Fibroblast of lung (primary cell): ENCODE measurements around the gene CPN2. TPM values are rescaled to one million over a fixed set of nuclear protein-coding genes. Genes with fewer than 3 reads are reported as not detected.

Experiments
- DNase-seq, 2 donors: peaks; one replicate each; pipeline versions ENCODE4 v3.0.0 to v3.0.0-alpha.2; 2010; ENCODE audit warnings: low read depth in 2 of 2
- H2AFZ ChIP-seq: 2 replicates; pipeline ENCODE4 v1.5.1; 2012; ENCODE audit warnings: low read length, control low read depth, inconsistent platforms
- H3K27ac ChIP-seq: 2 replicates; pipeline ENCODE4 v1.5.1; 2011; ENCODE audit warnings: low read length, control low read depth; ENCODE audit not compliant: insufficient read depth
- H3K27me3 ChIP-seq: 2 replicates; pipeline ENCODE4 v1.5.1; 2011; ENCODE audit warnings: mild to moderate bottlenecking, low read length; ENCODE audit not compliant: control insufficient read depth, insufficient read depth
- H3K36me3 ChIP-seq: 2 replicates; pipeline ENCODE4 v1.5.1; 2011; ENCODE audit warnings: low read length; ENCODE audit not compliant: control insufficient read depth, insufficient read depth
- H3K4me1 ChIP-seq: 2 replicates; pipeline ENCODE4 v1.5.1; 2011; ENCODE audit warnings: low read length; ENCODE audit not compliant: control insufficient read depth, insufficient read depth; ENCODE audit errors: extremely low read depth
- H3K4me2 ChIP-seq: 2 replicates; pipeline ENCODE4 v1.5.1; 2011; ENCODE audit warnings: low read length, control low read depth; ENCODE audit not compliant: insufficient read depth; ENCODE audit errors: extremely low read depth
- H3K4me3 ChIP-seq, 4 experiments: fragments of 200-600 bp in 1 of 4; sonication (generic) in 1 of 4; replicated peaks in 1 of 4; 2 replicates each; pipeline ENCODE4 v1.5.1; 2011 to 2016; ENCODE audit warnings: low read length in 4 of 4, low read depth in 3 of 4, mild to moderate bottlenecking in 3 of 4, control low read depth in 2 of 4, inconsistent platforms in 1 of 4, mixed read lengths in 1 of 4; ENCODE audit not compliant: insufficient read depth in 1 of 4; ENCODE audit errors: control extremely low read depth in 1 of 4
- H3K79me2 ChIP-seq: 2 replicates; pipeline ENCODE4 v1.5.1; 2012; ENCODE audit warnings: mild to moderate bottlenecking, low read length, inconsistent platforms; ENCODE audit not compliant: control insufficient read depth, insufficient read depth
- H3K9ac ChIP-seq: 2 replicates; pipeline ENCODE4 v1.5.1; 2011; ENCODE audit warnings: mild to moderate bottlenecking, low read length, control low read depth; ENCODE audit not compliant: insufficient read depth
- H3K9me3 ChIP-seq: 2 replicates; pipeline ENCODE4 v1.5.1; 2012; ENCODE audit warnings: low read depth, low read length; ENCODE audit not compliant: control insufficient read depth, insufficient read depth
- H4K20me1 ChIP-seq: 2 replicates; pipeline ENCODE4 v1.5.1; 2011; ENCODE audit warnings: low read length; ENCODE audit not compliant: control insufficient read depth, insufficient read depth; ENCODE audit errors: extremely low read depth
- EZH2 ChIP-seq: IDR thresholded peaks from 2 replicates; pipeline ENCODE4 v1.5.1; 2012; ENCODE audit warnings: low read length, control low read depth, mild to moderate bottlenecking; ENCODE audit errors: missing control alignments
- polyA plus RNA-seq, 2 donors: library from polyadenylated mRNA; depleted of rRNA in 1 of 2; stranded (reverse) in 1 of 2; unstranded in 1 of 2; fragments of >200 nt; gene quantifications; 2 replicates each; pipeline ENCODE4 v1.2.1, GENCODE V29; 2011 to 2012; ENCODE audit warnings: missing spikeins in 1 of 2
- total RNA-seq: library from RNA; depleted of rRNA; stranded (reverse); fragments of >200 nt; gene quantifications from 2 replicates; pipeline ENCODE4 v1.2.1, GENCODE V29; 2014
- TF ChIP-seq, protein P1 (sequence below), 2 donors: IDR thresholded peaks in 1 of 2; conservative IDR thresholded peaks in 1 of 2; 1 replicate in 1 of 2; 2 replicates in 1 of 2; pipeline ENCODE4 v1.5.1; 2011 to 2012; ENCODE audit warnings: low read length in 2 of 2, control low read depth in 1 of 2, inconsistent platforms in 1 of 2, low read depth in 1 of 2, mild to moderate bottlenecking in 1 of 2

The CPN2 gene
- total and polyA plus RNA-seq, 2 donors (not counting 1 experiment from before 2014, with no cell fraction given) = not detected

DNA sequence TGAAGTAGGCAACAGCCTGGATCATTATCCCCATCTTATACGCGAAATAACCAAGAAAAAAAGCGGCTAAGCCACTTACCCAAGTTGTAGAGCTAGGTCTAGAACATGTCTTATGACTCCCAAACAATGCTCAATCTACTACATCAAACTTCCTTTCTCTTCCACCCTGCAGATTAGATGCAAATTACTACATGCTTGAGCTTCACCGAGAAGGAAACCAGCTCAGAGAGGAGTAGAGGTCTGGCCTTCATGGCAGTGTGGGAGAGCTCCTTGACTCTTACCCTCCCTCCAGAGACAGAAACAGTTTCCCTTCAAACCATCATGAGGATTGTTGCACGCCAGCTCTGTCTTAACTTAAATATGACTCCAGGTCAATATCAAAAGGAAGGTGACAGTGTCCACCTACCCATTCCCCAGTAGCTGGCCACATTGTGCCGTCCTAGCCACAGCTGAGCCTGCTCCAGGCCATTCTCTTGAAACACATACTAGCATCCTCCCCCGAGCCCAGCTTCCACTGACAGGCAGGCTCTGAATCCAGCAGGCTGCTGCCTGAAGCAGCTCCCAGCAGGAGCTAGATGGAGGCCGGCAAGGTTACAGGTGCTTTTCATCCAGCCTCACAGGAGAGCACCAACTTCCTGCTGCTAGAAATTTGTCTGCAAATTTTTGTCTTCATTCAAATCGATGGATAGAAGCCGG lies 56.8 kb downstream of the CPN2 start:
- Histone ChIP-seq H3K9ac (no peak overlapping the region), H3K9me3 (no peaks in the 10 kb centered on the region), H3K27ac (no peak overlapping the region), H3K4me2 (no peak overlapping the region), H3K4me1 (no peaks in the 10 kb centered on the region), H2AFZ (no peak overlapping the region), H4K20me1 (no peaks in the 10 kb centered on the region), H3K4me3 (no peak overlapping the region), H3K79me2 (no peaks in the 10 kb centered on the region), H3K27me3 (peaks cover 3% of the 10 kb centered on the region), H3K36me3 (no peaks in the 10 kb centered on the region)
- TF ChIP-seq, protein P1, sequence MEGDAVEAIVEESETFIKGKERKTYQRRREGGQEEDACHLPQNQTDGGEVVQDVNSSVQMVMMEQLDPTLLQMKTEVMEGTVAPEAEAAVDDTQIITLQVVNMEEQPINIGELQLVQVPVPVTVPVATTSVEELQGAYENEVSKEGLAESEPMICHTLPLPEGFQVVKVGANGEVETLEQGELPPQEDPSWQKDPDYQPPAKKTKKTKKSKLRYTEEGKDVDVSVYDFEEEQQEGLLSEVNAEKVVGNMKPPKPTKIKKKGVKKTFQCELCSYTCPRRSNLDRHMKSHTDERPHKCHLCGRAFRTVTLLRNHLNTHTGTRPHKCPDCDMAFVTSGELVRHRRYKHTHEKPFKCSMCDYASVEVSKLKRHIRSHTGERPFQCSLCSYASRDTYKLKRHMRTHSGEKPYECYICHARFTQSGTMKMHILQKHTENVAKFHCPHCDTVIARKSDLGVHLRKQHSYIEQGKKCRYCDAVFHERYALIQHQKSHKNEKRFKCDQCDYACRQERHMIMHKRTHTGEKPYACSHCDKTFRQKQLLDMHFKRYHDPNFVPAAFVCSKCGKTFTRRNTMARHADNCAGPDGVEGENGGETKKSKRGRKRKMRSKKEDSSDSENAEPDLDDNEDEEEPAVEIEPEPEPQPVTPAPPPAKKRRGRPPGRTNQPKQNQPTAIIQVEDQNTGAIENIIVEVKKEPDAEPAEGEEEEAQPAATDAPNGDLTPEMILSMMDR (conservative IDR thresholded peaks at IDR 0.05 in 1 of 2, IDR thresholded peaks at IDR 0.05 in 1 of 2; ENCODE audit: low read depth in 1 of 2, low read length in 2 of 2) = no peak
- TF ChIP-seq EZH2 = no peak
- no peak for DNase-seq

DNA sequence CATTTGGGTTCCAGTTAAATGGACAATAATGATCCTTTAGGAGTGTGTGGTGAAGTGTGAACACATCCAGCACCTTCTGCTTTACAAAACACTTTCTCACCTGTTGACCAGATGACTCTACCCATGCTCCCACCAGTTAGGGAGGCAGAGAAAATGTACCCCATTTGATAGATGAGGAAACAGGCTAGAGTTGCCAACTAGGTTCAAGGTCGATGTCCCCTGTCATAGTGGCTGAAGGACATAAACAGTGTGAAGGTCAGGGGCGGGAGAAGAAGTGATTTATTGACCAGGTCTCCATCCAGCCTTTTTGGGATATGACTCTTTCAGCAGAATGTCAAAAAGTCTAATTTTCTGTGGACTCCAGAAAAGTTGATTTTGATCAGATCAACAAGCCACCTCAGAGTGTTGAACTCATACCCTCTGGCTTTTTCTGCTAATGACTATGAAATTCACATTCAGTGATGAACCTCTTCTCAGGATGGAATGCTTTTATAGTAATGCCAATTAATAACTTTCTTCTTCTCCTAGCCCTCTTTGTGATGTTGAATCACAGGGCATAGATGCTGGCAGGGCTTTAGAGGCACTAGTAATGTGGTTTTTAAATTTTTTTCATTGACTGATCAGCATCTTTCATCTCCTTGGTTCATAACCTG lies 57.5 kb downstream of the CPN2 start:
- Histone ChIP-seq H3K9me3 (no peaks in the 10 kb centered on the region), H2AFZ (no peak overlapping the region), H3K36me3 (no peaks in the 10 kb centered on the region), H3K9ac (no peak overlapping the region), H4K20me1 (no peaks in the 10 kb centered on the region), H3K79me2 (no peaks in the 10 kb centered on the region), H3K27me3 (peaks cover 3% of the 10 kb centered on the region), H3K4me1 (no peaks in the 10 kb centered on the region), H3K4me2 (no peak overlapping the region), H3K4me3 (no peak overlapping the region), H3K27ac (no peak overlapping the region)
- DNase-seq = no peak
- no peak for TF ChIP-seq EZH2
- TF ChIP-seq, protein P1 (conservative IDR thresholded peaks at IDR 0.05 in 1 of 2, IDR thresholded peaks at IDR 0.05 in 1 of 2; ENCODE audit: low read depth in 1 of 2, low read length in 2 of 2) = no peak

DNA sequence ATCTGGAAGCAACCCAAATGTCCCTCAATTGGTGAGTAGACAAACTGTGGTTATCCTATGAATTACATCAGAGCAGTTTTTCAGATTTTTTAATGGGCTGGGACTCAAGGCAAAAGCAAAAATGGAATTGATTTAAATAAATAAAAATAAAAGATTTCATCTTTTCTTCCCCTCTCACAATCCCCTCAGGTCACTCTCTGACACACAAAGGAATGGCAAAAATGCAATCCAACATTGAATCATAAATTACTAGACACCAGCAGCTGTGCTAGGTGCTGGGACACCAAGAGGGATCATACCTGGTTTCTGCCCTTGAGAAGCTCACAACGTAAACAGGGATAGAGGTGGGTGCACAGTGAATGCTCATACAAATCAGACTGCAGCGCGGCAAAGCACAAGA lies 58.8 kb downstream of the CPN2 start:
- H3K9ac ChIP-seq = no peak overlapping the region
- H3K27me3 ChIP-seq = peaks cover 3% of the 10 kb centered on the region
- H3K4me1 ChIP-seq = no peaks in the 10 kb centered on the region
- no peaks in the 10 kb centered on the region for H3K9me3 ChIP-seq
- H3K4me3 ChIP-seq = no peak overlapping the region
- H3K4me2 ChIP-seq = no peak overlapping the region
- H3K27ac ChIP-seq = no peak overlapping the region
- TF ChIP-seq EZH2 = no peak
- TF ChIP-seq, protein P1 (conservative IDR thresholded peaks at IDR 0.05 in 1 of 2, IDR thresholded peaks at IDR 0.05 in 1 of 2; ENCODE audit: low read depth in 1 of 2, low read length in 2 of 2) = no peak
- H3K36me3 ChIP-seq = no peaks in the 10 kb centered on the region
- no peaks in the 10 kb centered on the region for H3K79me2 ChIP-seq
- H2AFZ ChIP-seq = no peak overlapping the region
- DNase-seq = no peak
- H4K20me1 ChIP-seq = no peaks in the 10 kb centered on the region

Other genes starting within 250 kb of the CPN2 start
- 0.17 and 0.51 TPM in 2 replicates for gene HES1, start 215.2 kb downstream of the CPN2 start, total RNA-seq
- 0.85 and 1.2 TPM in 2 replicates for gene HES1, start 215.2 kb downstream of the CPN2 start, polyA plus RNA-seq
- 1.3 and 2.3 TPM in 2 replicates for gene LRRC15, start 18.4 kb upstream of the CPN2 start, total RNA-seq
- 0.58 and 0.91 TPM in 2 replicates for gene LRRC15, start 18.4 kb upstream of the CPN2 start, polyA plus RNA-seq
- gene GP5, start 47.9 kb upstream of the CPN2 start, total RNA-seq = under 0.01 and 0.17 TPM in 2 replicates
- gene GP5, start 47.9 kb upstream of the CPN2 start, polyA plus RNA-seq = 0.02 and 0.06 TPM in 2 replicates
- 193 and 222 TPM in 2 replicates for gene ATP13A3, start 135.7 kb upstream of the CPN2 start, total RNA-seq
- gene ATP13A3, start 135.7 kb upstream of the CPN2 start, polyA plus RNA-seq = 169 and 285 TPM in 2 replicates